ENCODE measurements around the gene PRR4.

PRR4 gene

GRCh38 chr12:10824957-10825356 lies 24.3 kb downstream of the PRR4 start:
- Histone ChIP-seq H3K36me3 (ENCODE audit: control insufficient read depth, low read length) (no peaks in the 10 kb centered on the region), H3K4me3 (ENCODE audit: low read length) (no peak overlapping the region), H3F3A (ENCODE audit: control insufficient read depth, insufficient read depth) (no peaks in the 10 kb centered on the region), H4K20me1 (ENCODE audit: control insufficient read depth, insufficient read depth, low read depth, low read length) (no peaks in the 10 kb centered on the region), H3K79me2 (ENCODE audit: control insufficient read depth, low read length) (no peaks in the 10 kb centered on the region), H3K4me1 (ENCODE audit: control insufficient read depth, low read length) (no peaks in the 10 kb centered on the region), H3K9me2 (replicated peaks; ENCODE audit: control insufficient read depth, low read length) (no peaks in the 10 kb centered on the region), H3K4me2 (ENCODE audit: low read length) (no peak overlapping the region), H3K9me3 (ENCODE audit: control insufficient read depth, insufficient read depth, low read length) (no peaks in the 10 kb centered on the region), H3K27me3 (ENCODE audit: control insufficient read depth, low read length) (no peaks in the 10 kb centered on the region), H3K27ac (ENCODE audit: low read depth, low read length) (no peak overlapping the region)
- TF ChIP-seq, protein P1, sequence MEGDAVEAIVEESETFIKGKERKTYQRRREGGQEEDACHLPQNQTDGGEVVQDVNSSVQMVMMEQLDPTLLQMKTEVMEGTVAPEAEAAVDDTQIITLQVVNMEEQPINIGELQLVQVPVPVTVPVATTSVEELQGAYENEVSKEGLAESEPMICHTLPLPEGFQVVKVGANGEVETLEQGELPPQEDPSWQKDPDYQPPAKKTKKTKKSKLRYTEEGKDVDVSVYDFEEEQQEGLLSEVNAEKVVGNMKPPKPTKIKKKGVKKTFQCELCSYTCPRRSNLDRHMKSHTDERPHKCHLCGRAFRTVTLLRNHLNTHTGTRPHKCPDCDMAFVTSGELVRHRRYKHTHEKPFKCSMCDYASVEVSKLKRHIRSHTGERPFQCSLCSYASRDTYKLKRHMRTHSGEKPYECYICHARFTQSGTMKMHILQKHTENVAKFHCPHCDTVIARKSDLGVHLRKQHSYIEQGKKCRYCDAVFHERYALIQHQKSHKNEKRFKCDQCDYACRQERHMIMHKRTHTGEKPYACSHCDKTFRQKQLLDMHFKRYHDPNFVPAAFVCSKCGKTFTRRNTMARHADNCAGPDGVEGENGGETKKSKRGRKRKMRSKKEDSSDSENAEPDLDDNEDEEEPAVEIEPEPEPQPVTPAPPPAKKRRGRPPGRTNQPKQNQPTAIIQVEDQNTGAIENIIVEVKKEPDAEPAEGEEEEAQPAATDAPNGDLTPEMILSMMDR (IDR thresholded peaks at IDR 0.05; ENCODE audit: low read depth, low read length, poor library complexity, severe bottlenecking): no peak
- TF ChIP-seq EZH2phosphoT487 (IDR thresholded peaks at IDR 0.05; ENCODE audit: borderline replicate concordance, low read length): no peak

- Histone ChIP-seq H3K79me2 (ENCODE audit: control insufficient read depth, low read length) (no peaks in the 10 kb centered on the region), H3K9me2 (replicated peaks; ENCODE audit: control insufficient read depth, low read length) (no peaks in the 10 kb centered on the region), H3K36me3 (ENCODE audit: control insufficient read depth, low read length) (no peaks in the 10 kb centered on the region), H3K9me3 (ENCODE audit: control insufficient read depth, insufficient read depth, low read length) (no peaks in the 10 kb centered on the region), H3K4me1 (ENCODE audit: control insufficient read depth, low read length) (no peaks in the 10 kb centered on the region), H3K27ac (ENCODE audit: low read depth, low read length) (no peak overlapping the region), H3K4me3 (ENCODE audit: low read length) (no peak overlapping the region), H3K4me2 (ENCODE audit: low read length) (no peak overlapping the region), H4K20me1 (ENCODE audit: control insufficient read depth, insufficient read depth, low read depth, low read length) (no peaks in the 10 kb centered on the region), H3F3A (ENCODE audit: control insufficient read depth, insufficient read depth) (no peaks in the 10 kb centered on the region), H3K27me3 (ENCODE audit: control insufficient read depth, low read length) (no peaks in the 10 kb centered on the region)
- TF ChIP-seq EZH2phosphoT487 (IDR thresholded peaks at IDR 0.05; ENCODE audit: borderline replicate concordance, low read length): no peak
- TF ChIP-seq, protein P1 (IDR thresholded peaks at IDR 0.05; ENCODE audit: low read depth, low read length, poor library complexity, severe bottlenecking): no peak
Measured at GRCh38 chr12:10811883-10812536, 37.3 kb downstream of the PRR4 start.

- no peak for TF ChIP-seq EZH2phosphoT487 (IDR thresholded peaks at IDR 0.05; ENCODE audit: borderline replicate concordance, low read length)
- TF ChIP-seq, protein P1 (IDR thresholded peaks at IDR 0.05; ENCODE audit: low read depth, low read length, poor library complexity, severe bottlenecking): no peak
- no peak within 1 kb of the TSS for H3K4me2 ChIP-seq (ENCODE audit: low read length)
- no peaks in the 10 kb centered on the region for H3K79me2 ChIP-seq (ENCODE audit: control insufficient read depth, low read length)
- H3K36me3 ChIP-seq (ENCODE audit: control insufficient read depth, low read length): no peaks in the 10 kb centered on the region
- no peaks in the 10 kb centered on the region for H3K27me3 ChIP-seq (ENCODE audit: control insufficient read depth, low read length)
- no peaks in the 10 kb centered on the region for H3K9me3 ChIP-seq (ENCODE audit: control insufficient read depth, insufficient read depth, low read length)
- H3K27ac ChIP-seq (ENCODE audit: low read depth, low read length): no peak within 1 kb of the TSS
- no peaks in the 10 kb centered on the region for H3K9me2 ChIP-seq (replicated peaks; ENCODE audit: control insufficient read depth, low read length)
- no peaks in the 10 kb centered on the region for H3K4me1 ChIP-seq (ENCODE audit: control insufficient read depth, low read length)
- H3K4me3 ChIP-seq (ENCODE audit: low read length): no peak within 1 kb of the TSS
- no peaks in the 10 kb centered on the region for H4K20me1 ChIP-seq (ENCODE audit: control insufficient read depth, insufficient read depth, low read depth, low read length)
- no peaks in the 10 kb centered on the region for H3F3A ChIP-seq (ENCODE audit: control insufficient read depth, insufficient read depth)
Measured at GRCh38 chr12:10810068-10810467, 39.2 kb downstream of the PRR4 start, which contains the start of gene TAS2R9. TSS of gene TAS2R9 (minus strand) at chr12:10810168. CDS start at chr12:10810075, 93 bp downstream.
